GM19351 (cell line): Measurements from ENCODE around the gene NOTCH4.

Source experiments
- ATAC-seq: cut with Tn5 transposase; IDR thresholded peaks from one replicate; pipeline ENCODE4 v1.9.1; 2021; ENCODE audit warnings: mild to moderate bottlenecking, moderate library complexity; ENCODE audit not compliant: unreplicated experiment

Gene NOTCH4

GRCh38 chr6:32147401-32148132 is 76.3 kb downstream of the NOTCH4 start:
- ATAC-seq, result no peak

DNA sequence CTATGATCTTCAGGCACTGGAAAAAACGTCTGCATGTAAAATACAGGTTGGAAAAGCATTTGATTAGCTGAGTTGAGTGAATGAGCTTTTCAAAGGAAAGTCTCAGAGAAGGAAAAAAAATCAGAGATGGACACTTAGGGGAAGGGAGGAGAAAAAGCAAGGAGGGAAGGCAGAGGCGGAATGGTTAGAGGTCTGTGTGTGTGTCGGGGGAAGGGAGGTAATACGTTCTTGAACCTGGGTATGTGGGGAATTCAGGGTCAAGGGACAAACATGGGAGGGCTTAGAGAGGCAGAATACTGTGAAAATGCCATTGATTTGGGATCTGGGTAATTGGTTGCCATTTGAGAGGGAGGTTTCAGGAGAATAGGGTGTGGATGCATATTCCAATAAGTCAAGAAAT is 77.2 kb downstream of the NOTCH4 start:
- ATAC-seq, result no peak

- no peak for ATAC-seq
Measured at GRCh38 chr6:32146287-32146686, 77.6 kb downstream of the NOTCH4 start.
